Measurements from ENCODE around the gene DYRK1A.

DNA sequence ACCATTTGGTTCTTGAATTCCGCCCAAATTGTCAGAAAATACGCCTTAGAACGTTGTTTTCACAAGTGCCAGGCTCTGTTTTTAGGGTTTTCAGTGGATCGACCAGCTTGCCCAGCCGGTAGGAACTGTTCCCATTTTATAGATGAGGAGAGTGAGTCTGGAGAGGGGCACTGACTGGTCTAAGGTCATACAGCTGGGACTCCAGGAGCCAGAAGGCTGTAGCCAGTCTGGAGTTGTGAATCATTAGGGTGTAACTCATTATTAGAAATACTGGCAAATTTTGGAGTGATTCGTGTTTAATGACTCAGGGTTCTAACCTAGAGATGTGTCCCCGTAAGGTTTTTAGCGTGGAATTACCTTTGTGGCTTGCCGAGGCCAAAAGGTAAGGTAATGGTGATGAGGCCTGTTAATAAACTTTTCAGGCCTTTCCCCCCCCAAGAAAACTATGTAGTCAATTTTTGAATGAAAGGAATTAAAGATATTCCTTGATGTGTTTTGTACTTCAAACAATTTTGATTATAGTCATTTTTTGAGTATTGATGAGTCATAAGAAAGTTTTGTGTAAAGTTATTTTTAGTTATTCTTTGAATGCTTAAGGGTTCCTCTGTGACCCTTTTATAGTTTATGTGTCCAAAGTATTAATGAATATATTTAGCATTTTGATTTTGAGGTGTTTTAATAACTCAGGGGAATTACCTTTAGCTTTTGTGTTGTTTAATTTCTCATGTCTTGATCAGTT lies 2.1 kb downstream of the DYRK1A start:
- TF ChIP-seq, protein P1, sequence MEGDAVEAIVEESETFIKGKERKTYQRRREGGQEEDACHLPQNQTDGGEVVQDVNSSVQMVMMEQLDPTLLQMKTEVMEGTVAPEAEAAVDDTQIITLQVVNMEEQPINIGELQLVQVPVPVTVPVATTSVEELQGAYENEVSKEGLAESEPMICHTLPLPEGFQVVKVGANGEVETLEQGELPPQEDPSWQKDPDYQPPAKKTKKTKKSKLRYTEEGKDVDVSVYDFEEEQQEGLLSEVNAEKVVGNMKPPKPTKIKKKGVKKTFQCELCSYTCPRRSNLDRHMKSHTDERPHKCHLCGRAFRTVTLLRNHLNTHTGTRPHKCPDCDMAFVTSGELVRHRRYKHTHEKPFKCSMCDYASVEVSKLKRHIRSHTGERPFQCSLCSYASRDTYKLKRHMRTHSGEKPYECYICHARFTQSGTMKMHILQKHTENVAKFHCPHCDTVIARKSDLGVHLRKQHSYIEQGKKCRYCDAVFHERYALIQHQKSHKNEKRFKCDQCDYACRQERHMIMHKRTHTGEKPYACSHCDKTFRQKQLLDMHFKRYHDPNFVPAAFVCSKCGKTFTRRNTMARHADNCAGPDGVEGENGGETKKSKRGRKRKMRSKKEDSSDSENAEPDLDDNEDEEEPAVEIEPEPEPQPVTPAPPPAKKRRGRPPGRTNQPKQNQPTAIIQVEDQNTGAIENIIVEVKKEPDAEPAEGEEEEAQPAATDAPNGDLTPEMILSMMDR (optimal IDR thresholded peaks at IDR 0.05 in 1 of 3, IDR thresholded peaks at IDR 0.05 in 1 of 3, conservative IDR thresholded peaks at IDR 0.05 in 1 of 3; ENCODE audit: extremely low read depth in 1 of 3, insufficient read depth in 2 of 3, low read length in 3 of 3): no peak
- TF ChIP-seq EZH2 (IDR thresholded peaks at IDR 0.05; ENCODE audit: low read length): no peak
